ENCODE data around the gene STOX1.
"Not testable (repeated sequence)": the region's sequence is repeated elsewhere in the genome, so short reads cannot be mapped to it uniquely, and the experiment has no call there.

Gene STOX1

DNA sequence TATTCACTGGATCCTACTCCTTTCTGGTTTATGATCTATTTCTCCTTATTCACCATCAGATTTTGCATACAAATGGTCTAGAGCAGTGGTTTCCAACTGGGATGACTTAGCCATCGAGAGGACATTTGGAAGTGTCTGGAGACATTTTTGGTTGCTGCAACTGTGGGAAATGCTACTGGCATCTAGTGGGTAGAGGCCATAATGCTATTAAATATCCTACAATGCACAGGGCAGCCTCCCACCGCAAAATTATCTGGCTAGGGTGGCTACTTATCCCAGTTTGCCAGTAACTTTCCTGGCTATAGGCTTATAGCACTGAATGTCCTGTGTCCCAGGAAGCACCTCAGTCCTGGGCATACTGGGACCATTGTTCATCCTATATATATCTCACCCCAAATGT, 52.3 kb downstream of the STOX1 start:
- DNase-seq (ENCODE audit: low spot score), result no peak

GRCh38 chr10:68880181-68880580, 52.9 kb downstream of the STOX1 start:
- no peak for DNase-seq (ENCODE audit: low spot score)

- no peak for DNase-seq (ENCODE audit: low spot score)
Observed at GRCh38 chr10:68895041-68895440, 67.7 kb downstream of the STOX1 start.

DNA sequence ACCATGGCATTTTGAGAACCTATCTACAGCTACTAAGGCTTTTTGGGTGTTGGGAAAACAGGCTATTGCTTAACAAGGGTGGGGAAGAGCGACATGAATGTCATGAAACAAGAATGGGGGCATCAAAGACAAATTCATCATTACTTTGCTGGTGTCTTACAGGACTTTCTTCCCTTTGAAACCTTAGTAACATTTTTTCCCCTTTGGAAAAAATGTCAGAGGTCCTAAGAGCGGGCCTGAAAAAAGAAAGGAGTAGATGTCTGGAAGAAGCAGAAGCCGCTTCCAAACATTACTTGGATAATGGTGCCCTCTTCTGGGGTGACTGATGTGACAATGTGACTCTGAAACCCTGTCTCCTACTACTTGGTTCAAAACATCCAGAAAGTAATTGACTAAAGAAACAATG, 70.0 kb downstream of the STOX1 start:
- peak; percentile 66 for DNase-seq (ENCODE audit: low spot score)

- no peak for DNase-seq (ENCODE audit: low spot score)
Observed at GRCh38 chr10:68899186-68899745, 71.9 kb downstream of the STOX1 start.

DNA sequence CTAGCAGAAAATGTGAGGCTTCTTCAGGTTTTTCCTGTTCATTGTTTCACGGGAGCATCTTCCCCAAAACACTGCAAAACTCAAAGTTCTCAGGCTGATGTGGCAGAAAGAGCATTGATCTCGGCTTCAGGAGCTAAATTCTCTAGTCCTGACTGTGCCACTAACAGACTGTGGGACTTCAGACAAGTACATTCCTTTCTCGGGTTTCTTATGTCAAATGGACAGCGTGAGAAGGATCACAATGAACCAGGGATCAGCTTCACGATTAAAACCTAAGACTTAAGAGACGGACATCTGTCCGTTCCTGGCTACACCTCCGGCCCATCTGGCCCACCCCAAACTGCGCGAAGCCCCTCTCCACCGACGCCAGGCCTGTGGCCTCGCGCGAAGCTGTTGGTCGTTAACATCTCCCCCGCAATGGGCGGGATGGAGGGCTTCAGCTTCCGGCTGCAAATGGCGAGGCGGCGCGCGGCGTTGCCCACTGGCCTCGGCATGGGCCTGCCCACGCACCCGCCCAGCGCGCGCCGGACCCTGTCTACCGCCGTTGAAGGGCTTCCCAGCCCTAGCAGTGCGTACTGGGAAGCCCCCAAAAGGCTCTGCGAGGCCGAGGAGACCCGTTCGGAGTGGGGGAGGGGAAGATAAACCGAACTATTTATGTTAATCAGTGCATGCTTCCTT, 73.2 kb downstream of the STOX1 start:
- no peak for DNase-seq (ENCODE audit: low spot score)

DNA sequence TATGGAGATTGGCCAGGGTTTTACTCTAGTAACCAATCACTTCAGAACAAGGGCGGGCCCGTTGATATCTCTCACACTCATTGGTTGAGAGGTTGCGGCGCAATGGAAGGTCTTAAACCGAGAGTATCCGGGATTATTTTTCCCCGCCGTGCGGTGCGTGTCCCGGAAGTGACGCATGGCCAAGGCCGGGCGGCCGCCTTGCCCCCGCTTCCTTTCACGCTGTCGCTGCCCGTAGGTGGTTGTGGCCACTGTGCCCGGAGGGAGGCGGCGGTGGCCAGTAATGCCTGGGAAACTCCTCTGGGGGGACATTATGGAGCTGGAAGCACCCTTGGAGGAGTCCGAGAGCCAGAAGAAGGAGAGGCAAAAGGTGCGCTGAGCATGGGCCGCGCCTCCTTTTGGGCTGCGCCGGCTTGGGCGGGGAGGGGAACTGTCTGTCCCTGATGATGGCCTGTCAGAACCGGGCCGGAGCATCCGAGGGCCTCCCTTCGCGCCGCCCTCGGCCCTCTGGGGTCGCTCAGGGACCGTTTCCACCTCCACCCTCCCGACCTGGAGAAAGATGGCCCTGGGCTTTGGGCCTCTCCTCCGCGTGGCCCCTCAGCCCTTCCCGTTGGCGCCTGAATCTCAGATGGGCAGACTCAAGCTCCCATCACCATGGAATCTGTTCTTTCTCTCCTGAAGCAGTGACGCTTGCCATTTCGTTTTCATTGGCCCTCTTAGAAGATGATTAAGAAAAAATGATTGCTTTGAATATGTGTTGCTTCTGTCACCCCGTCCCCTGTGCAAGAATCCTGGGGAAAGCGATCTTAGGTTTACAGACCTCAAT, 74.0 kb downstream of the STOX1 start, which contains the start of gene DDX50:
Gene DDX50, plus strand, starts transcription at position 211 of the 823 bp plus-strand sequence. Its CDS starts 70 bp downstream, at position 281.
- DNase-seq (ENCODE audit: low spot score), result peak; percentile 98

DNA sequence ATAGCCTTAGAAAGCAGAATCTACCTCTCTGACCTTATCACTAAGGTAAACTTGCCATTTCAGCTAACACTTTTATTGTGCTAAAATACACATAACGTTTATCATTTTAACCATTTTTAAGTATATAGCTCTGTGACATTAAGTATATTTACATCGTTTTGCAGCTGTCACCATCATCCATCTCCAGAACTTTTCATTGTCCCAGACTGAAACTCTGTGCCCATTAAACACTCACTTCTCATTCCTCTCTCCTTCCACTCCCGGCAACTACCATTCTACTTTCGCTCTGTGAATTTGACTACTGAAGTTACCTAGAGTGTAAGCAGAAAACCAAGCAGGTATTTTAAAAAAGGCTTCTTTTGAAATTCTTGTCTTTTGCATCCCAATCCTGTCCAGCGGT, 75.1 kb downstream of the STOX1 start:
- no peak for DNase-seq (ENCODE audit: low spot score)

- DNase-seq (ENCODE audit: low spot score), result no peak
Observed at GRCh38 chr10:68924593-68924992, 97.3 kb downstream of the STOX1 start.

DNA sequence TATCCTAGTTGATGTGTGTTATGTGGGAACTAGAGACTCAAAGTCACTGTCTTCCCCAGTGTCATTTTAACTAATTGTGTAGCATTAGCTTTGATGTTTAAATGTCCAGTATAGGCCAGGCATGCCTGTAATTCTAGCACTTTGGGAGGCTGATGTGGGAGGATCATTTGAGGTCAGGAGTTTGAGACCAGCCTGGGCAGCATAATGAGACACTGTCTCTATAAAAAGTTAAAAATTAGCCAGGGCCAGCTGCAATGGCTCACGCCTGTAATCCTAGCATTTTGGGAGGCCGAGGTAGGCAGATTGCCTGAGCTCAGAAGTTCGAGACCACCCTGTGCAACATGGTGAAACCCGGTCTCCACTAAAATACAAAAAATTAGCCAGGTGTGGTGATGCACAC, 98.2 kb downstream of the STOX1 start:
- no peak for DNase-seq (ENCODE audit: low spot score)

DNA sequence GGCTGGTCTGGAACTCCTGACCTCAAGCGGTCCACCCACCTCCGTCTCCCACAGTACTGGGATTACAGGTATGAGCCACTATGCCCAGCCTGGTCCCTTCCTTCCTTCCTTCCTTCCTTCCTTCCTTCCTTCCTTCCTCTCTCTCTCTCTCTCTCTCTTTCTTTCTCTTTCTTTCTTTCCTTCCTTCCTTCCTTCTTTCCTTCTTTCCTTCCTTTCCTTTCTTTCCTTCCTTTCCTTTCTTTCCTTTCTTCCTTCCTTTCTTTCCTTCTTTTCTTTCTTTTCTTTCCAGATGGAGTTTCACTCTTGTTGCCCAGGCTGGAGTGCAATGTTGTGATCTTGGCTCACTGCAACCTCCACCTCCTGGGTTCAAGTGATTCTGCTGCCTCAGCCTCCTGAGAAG, 101.8 kb downstream of the STOX1 start:
- not testable (repeated sequence) for DNase-seq (ENCODE audit: low spot score)

DNA sequence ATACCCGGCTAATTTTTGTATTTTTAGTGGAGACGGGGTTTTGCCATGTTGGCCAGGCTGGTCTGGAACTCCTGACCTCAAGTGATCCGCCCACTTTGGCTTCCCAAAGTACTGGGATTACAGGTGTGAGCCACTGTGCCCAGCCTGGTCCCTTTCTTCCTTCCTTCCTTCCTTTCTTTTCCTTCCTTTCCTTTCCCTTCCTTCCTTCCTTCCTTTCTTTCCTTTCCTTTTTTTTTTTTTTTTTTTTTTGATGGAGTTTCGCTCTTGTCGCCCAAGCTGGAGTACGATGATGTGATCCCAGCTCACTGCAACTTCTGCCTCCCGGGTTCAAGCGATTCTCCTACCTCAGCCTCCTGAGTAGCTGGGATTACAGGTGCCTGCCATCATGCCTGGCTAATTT, 102.6 kb downstream of the STOX1 start:
- DNase-seq (ENCODE audit: low spot score), result not testable (repeated sequence)

- not testable (repeated sequence) for DNase-seq (ENCODE audit: low spot score)
Observed at GRCh38 chr10:68932860-68933259, 105.5 kb downstream of the STOX1 start.

GRCh38 chr10:68934994-68935393, 107.7 kb downstream of the STOX1 start:
- DNase-seq (ENCODE audit: low spot score), result no peak

DNA sequence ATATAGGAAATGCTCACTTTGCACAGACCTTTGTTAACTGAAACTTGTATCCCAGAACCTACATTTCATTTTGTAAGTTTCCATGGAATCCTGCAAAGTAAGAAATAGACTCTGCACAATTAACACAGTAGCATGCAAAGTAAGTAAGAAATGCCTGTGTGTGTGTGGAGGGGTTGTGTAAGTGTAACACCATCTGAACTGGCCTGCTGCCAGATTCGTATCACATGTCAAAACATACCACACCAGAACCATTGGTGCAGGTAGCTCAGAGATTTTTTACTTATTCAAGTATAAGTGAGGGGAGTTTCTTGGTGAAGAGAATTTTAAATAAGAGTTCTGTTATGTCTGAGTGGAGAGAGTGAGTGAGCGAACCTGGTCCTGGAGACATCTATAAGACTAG, 110.8 kb downstream of the STOX1 start:
- no peak for DNase-seq (ENCODE audit: low spot score)

DNA sequence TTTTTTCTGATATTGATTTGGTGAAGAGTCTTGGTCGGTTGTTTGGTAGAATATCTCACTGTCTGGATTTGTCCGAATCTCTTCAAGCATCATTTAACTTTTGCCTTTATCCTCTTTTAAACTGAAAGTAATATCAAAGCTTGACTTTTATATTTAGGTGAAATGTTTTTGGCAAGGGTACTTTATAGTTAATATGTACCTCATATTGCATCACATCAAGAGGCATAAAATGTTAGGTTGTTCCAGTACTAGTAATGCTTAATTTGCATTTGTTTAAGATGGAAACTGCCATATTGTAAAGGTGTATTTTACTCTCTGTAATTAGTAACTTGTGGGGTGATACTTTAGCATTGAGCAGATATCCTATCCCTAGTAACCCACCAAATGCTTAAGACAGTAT, 111.6 kb downstream of the STOX1 start:
- no peak for DNase-seq (ENCODE audit: low spot score)

DNA sequence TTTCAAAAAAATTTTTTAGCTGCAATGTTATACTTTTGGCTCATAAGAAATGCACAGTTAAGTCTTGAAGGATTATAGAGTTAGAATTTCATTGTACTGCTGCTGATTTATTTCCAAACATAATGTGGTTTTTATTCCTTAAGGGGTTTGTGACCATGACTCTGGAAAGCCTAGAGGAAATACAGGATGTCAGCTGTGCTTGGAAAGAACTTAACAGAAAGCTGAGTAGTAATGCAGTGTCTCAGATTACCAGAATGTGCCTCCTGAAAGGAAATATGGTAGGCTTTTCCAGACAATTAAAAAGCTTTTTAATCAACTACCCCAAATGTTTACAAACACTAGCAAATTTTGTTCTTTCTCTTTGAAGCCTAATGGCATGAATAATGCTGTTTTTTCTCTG, 113.6 kb downstream of the STOX1 start:
- DNase-seq (ENCODE audit: low spot score), result not testable (repeated sequence)

Measured in LoVo (cell line).